ENCODE results near the gene EMB.

DNA sequence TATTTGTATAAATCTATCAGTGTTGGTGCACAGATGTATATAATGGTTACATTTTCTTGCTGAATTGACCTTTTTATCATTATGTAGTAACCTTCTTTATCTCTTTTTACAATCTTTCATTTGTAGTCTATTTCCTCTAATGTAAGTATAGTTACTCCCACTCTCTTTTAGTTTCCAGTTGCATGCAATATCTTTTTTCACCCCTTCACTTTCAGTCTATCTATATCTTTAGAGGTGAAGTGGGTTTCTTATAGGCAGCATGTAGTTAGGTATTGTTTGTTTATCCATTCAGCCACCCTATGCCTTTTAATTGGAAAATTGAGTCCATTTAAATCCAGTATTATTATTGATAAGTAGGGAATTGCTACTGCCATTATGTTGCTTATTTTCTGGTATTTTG lies 6.1 kb upstream of the EMB start:
- TF ChIP-seq, protein P1, sequence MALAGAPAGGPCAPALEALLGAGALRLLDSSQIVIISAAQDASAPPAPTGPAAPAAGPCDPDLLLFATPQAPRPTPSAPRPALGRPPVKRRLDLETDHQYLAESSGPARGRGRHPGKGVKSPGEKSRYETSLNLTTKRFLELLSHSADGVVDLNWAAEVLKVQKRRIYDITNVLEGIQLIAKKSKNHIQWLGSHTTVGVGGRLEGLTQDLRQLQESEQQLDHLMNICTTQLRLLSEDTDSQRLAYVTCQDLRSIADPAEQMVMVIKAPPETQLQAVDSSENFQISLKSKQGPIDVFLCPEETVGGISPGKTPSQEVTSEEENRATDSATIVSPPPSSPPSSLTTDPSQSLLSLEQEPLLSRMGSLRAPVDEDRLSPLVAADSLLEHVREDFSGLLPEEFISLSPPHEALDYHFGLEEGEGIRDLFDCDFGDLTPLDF (CRISPR knock-in tag; IDR thresholded peaks at IDR 0.05): no peak
- TF ChIP-seq FOXJ3 (CRISPR knock-in tag; IDR thresholded peaks at IDR 0.05; ENCODE audit: borderline replicate concordance): no peak
- TF ChIP-seq, protein P2, sequence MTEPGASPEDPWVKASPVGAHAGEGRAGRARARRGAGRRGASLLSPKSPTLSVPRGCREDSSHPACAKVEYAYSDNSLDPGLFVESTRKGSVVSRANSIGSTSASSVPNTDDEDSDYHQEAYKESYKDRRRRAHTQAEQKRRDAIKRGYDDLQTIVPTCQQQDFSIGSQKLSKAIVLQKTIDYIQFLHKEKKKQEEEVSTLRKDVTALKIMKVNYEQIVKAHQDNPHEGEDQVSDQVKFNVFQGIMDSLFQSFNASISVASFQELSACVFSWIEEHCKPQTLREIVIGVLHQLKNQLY (CRISPR knock-in tag; IDR thresholded peaks at IDR 0.05): no peak
- no peak for TF ChIP-seq ZNF138 (CRISPR knock-in tag; conservative IDR thresholded peaks at IDR 0.05)
- TF ChIP-seq CTCF (IDR thresholded peaks at IDR 0.05): no peak
- TF ChIP-seq IRF2 (CRISPR knock-in tag; IDR thresholded peaks at IDR 0.05; ENCODE audit: borderline replicate concordance, low read depth): no peak
- no peak for TF ChIP-seq MAX (CRISPR knock-in tag; IDR thresholded peaks at IDR 0.05)
- TF ChIP-seq NR1H2 (CRISPR knock-in tag; IDR thresholded peaks at IDR 0.05): no peak
- TF ChIP-seq USF1 (CRISPR knock-in tag; IDR thresholded peaks at IDR 0.05): no peak
- TF ChIP-seq NFE2L1 (CRISPR knock-in tag; IDR thresholded peaks at IDR 0.05): no peak
- TF ChIP-seq, protein P3, sequence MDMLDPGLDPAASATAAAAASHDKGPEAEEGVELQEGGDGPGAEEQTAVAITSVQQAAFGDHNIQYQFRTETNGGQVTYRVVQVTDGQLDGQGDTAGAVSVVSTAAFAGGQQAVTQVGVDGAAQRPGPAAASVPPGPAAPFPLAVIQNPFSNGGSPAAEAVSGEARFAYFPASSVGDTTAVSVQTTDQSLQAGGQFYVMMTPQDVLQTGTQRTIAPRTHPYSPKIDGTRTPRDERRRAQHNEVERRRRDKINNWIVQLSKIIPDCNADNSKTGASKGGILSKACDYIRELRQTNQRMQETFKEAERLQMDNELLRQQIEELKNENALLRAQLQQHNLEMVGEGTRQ (CRISPR knock-in tag; IDR thresholded peaks at IDR 0.05): no peak
- TF ChIP-seq ETV6 (CRISPR knock-in tag; IDR thresholded peaks at IDR 0.05): no peak
- TF ChIP-seq, protein P4, sequence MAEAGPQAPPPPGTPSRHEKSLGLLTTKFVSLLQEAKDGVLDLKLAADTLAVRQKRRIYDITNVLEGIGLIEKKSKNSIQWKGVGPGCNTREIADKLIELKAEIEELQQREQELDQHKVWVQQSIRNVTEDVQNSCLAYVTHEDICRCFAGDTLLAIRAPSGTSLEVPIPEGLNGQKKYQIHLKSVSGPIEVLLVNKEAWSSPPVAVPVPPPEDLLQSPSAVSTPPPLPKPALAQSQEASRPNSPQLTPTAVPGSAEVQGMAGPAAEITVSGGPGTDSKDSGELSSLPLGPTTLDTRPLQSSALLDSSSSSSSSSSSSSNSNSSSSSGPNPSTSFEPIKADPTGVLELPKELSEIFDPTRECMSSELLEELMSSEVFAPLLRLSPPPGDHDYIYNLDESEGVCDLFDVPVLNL (CRISPR knock-in tag; IDR thresholded peaks at IDR 0.05; ENCODE audit: borderline replicate concordance, low read depth): no peak

Data from WTC11 (cell line).